ENCODE data around the gene KIFBP. TPM values are rescaled to one million over a fixed set of nuclear protein-coding genes. Genes with fewer than 3 reads are reported as not detected.
"Not testable (repeated sequence)": the region's sequence is repeated elsewhere in the genome, so short reads cannot be mapped to it uniquely, and the experiment has no call there.

The KIFBP gene
- total RNA-seq, 1 experiment from 2014 or later = 44.7 TPM

DNA sequence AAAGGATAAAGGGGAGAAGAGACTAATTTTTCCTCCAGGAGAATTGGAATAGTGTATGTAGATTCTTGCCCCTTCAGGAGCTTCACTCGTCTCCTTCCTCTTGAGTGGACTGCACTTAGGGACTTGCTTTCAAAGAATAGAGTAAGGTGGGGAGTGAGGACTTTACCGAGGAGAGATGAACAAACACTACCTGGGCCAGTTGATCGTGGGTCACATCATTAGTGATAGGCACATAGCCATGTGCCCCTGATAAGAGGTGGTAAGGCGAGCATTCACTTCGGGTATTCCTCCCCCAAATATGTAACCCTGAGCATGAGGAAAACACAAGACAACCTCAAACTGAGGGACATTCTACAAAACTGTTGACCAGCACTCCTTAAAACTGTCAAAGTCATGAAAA lies 14.6 kb upstream of the KIFBP start:
- no peak overlapping the region for H4K8ac ChIP-seq (replicated peaks; ENCODE audit: insufficient read length, low read depth, low read length)
- H3K4me2 ChIP-seq (ENCODE audit: insufficient read depth, insufficient read length, low read length) = no peak overlapping the region
- Mint-ChIP-seq H3K27me3 (ENCODE audit: low read depth) (no peaks in the 10 kb centered on the region; the same call in 1 of the 2 replicates), H3K9me3 (no peaks in the 10 kb centered on the region; a peak in 1 of 5 replicates), H3K27ac (no peak overlapping the region), H3K4me1 (no peaks in the 10 kb centered on the region), H3K36me3 (ENCODE audit: insufficient read depth in 1 of 3, low read depth in 3 of 3) (peaks cover 59 to 97% (median 85%) of the 10 kb centered on the region in 3 experiments), H3K4me3 (no peak overlapping the region)
- H3T11ph ChIP-seq (ENCODE audit: low read length) = no peak overlapping the region
- H2BK5ac ChIP-seq (ENCODE audit: insufficient read length, low read length) = no peak overlapping the region
- no peaks in the 10 kb centered on the region for H3K79me2 ChIP-seq (ENCODE audit: insufficient read depth, low read length)
- no peaks in the 10 kb centered on the region for H3K9me3 ChIP-seq (ENCODE audit: control insufficient read depth, low read depth, low read length)
- H2BK20ac ChIP-seq (ENCODE audit: low read depth, low read length, poor library complexity, severe bottlenecking) = no peak overlapping the region
- peaks cover 5% of the 10 kb centered on the region for H3K79me1 ChIP-seq (ENCODE audit: insufficient read depth, low read depth, low read length, poor library complexity, severe bottlenecking)
- H4K91ac ChIP-seq (ENCODE audit: insufficient read length, low read depth, low read length) = no peak overlapping the region
- H2AK5ac ChIP-seq (ENCODE audit: insufficient read length, low read length) = no peak overlapping the region
- no peak overlapping the region for H3K4ac ChIP-seq (ENCODE audit: low read depth, low read length)
- no peaks in the 10 kb centered on the region for H4K20me1 ChIP-seq (ENCODE audit: control insufficient read depth, insufficient read depth, insufficient read length)
- H4K5ac ChIP-seq (ENCODE audit: insufficient read length, low read depth, low read length) = no peak overlapping the region
- no peak overlapping the region for H3K9ac ChIP-seq (ENCODE audit: extremely low read depth, insufficient read length, low read length)
- no peak overlapping the region for H2BK12ac ChIP-seq (ENCODE audit: insufficient read length, low read depth, low read length)
- H3K23me2 ChIP-seq (ENCODE audit: insufficient read length, low read depth, low read length, poor library complexity, severe bottlenecking) = no peaks in the 10 kb centered on the region
- DNase-seq = no peak
- H3K4me1 ChIP-seq (ENCODE audit: insufficient read depth, low read length) = no peaks in the 10 kb centered on the region
- H2BK15ac ChIP-seq (ENCODE audit: low read depth, low read length) = no peak overlapping the region
- H3K14ac ChIP-seq (ENCODE audit: insufficient read depth, low read length) = no peak overlapping the region
- H3K27me3 ChIP-seq (ENCODE audit: insufficient read depth, low read length) = no peaks in the 10 kb centered on the region
- H3K23ac ChIP-seq (ENCODE audit: insufficient read length, low read depth, low read length) = no peak overlapping the region
- no peak overlapping the region for H3K18ac ChIP-seq (ENCODE audit: insufficient read length, low read depth, low read length)
- no peak overlapping the region for H2BK120ac ChIP-seq (ENCODE audit: low read depth, low read length, poor library complexity, severe bottlenecking)
- no peak overlapping the region for H2AFZ ChIP-seq (ENCODE audit: low read length)
- WGBS (ENCODE audit: extremely low coverage, insufficient read length, low lambda C conversion rate) = no CpG with 5 or more reads among the region's 5 CpGs
- no peak overlapping the region for H3K27ac ChIP-seq (ENCODE audit: insufficient read length, low read depth, low read length)
- no peak for TF ChIP-seq CTCF (conservative IDR thresholded peaks at IDR 0.05)
- no peak overlapping the region for H3K56ac ChIP-seq (ENCODE audit: insufficient read length, low read depth, low read length)

DNA sequence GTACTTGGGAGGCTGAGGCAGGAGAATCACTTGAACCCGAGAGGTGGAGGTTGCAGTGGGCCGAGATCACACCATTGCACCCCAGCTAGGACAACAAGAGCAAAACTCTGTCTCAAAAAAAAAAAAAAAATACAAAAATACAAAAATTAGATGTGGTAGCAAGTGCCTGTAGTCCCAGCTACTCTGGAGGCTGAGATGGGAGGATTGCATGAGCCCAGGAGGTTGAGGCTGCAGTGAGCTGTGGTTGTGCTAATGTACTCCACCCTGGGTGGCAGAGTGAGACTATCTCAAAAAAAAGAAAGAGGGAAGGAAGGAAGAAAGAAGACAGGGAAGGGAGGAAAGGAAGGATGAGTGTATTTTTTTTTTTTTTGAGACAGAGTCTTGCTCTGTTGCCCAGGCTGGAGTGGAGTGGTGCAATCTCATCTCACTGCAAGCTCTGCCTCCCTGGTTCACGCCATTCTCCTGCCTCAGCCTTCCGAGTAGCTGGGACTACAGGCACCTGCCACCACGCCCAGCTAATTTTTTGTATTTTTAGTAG lies 12.6 kb upstream of the KIFBP start:
- not testable (repeated sequence) for DNase-seq; H4K8ac ChIP-seq (replicated peaks; ENCODE audit: insufficient read length, low read depth, low read length); H2AK5ac ChIP-seq (ENCODE audit: insufficient read length, low read length); H3K27me3 ChIP-seq (ENCODE audit: insufficient read depth, low read length); H2BK20ac ChIP-seq (ENCODE audit: low read depth, low read length, poor library complexity, severe bottlenecking); H3K4me3 Mint-ChIP-seq; H3K79me2 ChIP-seq (ENCODE audit: insufficient read depth, low read length); H3K27me3 Mint-ChIP-seq (ENCODE audit: low read depth); H3K4me1 Mint-ChIP-seq; H3K14ac ChIP-seq (ENCODE audit: insufficient read depth, low read length); H3K4ac ChIP-seq (ENCODE audit: low read depth, low read length); H3K9me3 Mint-ChIP-seq; H2BK5ac ChIP-seq (ENCODE audit: insufficient read length, low read length); H3T11ph ChIP-seq (ENCODE audit: low read length); H4K5ac ChIP-seq (ENCODE audit: insufficient read length, low read depth, low read length); H3K56ac ChIP-seq (ENCODE audit: insufficient read length, low read depth, low read length); H2BK120ac ChIP-seq (ENCODE audit: low read depth, low read length, poor library complexity, severe bottlenecking); H4K91ac ChIP-seq (ENCODE audit: insufficient read length, low read depth, low read length); H3K18ac ChIP-seq (ENCODE audit: insufficient read length, low read depth, low read length); H3K9ac ChIP-seq (ENCODE audit: extremely low read depth, insufficient read length, low read length); H3K4me1 ChIP-seq (ENCODE audit: insufficient read depth, low read length); H2BK12ac ChIP-seq (ENCODE audit: insufficient read length, low read depth, low read length); H2AFZ ChIP-seq (ENCODE audit: low read length); H3K23ac ChIP-seq (ENCODE audit: insufficient read length, low read depth, low read length); H3K23me2 ChIP-seq (ENCODE audit: insufficient read length, low read depth, low read length, poor library complexity, severe bottlenecking); H4K20me1 ChIP-seq (ENCODE audit: control insufficient read depth, insufficient read depth, insufficient read length); H3K27ac ChIP-seq (ENCODE audit: insufficient read length, low read depth, low read length); H3K79me1 ChIP-seq (ENCODE audit: insufficient read depth, low read depth, low read length, poor library complexity, severe bottlenecking); H3K9me3 ChIP-seq (ENCODE audit: control insufficient read depth, low read depth, low read length); H2BK15ac ChIP-seq (ENCODE audit: low read depth, low read length); H3K27ac Mint-ChIP-seq; H3K4me2 ChIP-seq (ENCODE audit: insufficient read depth, insufficient read length, low read length)
- no CpG with 5 or more reads among the region's 5 CpGs for WGBS (ENCODE audit: extremely low coverage, insufficient read length, low lambda C conversion rate)
- H3K36me3 Mint-ChIP-seq (ENCODE audit: insufficient read depth in 1 of 3, low read depth in 3 of 3) = peaks cover 55 to 97% (median 82%) of the 10 kb centered on the region in 3 experiments
